ENCODE results near the gene KIAA1549. TPM values are rescaled to one million over a fixed set of nuclear protein-coding genes. Genes with fewer than 3 reads are reported as not detected.
"Not testable (repeated sequence)": the region's sequence is repeated elsewhere in the genome, so short reads cannot be mapped to it uniquely, and the experiment has no call there.

KIAA1549 gene
- total RNA-seq, 1 experiment from 2014 or later, result 18.7 TPM

DNA sequence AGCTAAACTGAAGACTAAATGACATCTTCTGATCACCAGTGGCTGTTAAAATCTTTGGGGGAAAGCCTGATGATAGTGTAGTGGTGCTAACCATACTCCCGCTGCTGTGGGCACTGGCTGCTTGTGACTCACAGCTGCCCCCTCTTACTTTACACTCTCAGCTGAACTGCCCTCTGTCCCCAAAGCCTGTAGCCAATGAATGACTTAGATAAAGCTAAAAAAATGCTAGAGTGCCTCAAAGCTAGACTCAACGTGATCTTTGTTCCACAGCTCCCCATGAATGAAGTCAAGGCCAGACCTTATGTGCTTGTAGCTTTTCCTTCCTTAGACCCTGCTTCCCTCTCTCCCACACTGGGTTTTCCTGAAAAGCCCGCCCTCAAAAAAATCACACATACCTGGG, 48.2 kb upstream of the KIAA1549 start:
- H3K4me3 Mint-ChIP-seq, result no peak overlapping the region
- ChIA-PET POLR2A (interaction anchor here (0.7 kb wide), 1 partner anchor 45 kb away, joined by 4 read pairs; no protein-coding TSS in a partner anchor), CTCF (no interaction called here)
- H3K36me3 Mint-ChIP-seq, result peaks cover 64% of the 10 kb centered on the region
- TF ChIP-seq NFYB (CRISPR knock-in tag; conservative IDR thresholded peaks at IDR 0.05; ENCODE audit: low read depth) (no peak), ESRRA (CRISPR knock-in tag; IDR thresholded peaks at IDR 0.05; ENCODE audit: borderline replicate concordance) (no peak), FOXP1 (CRISPR knock-in tag; IDR thresholded peaks at IDR 0.05; ENCODE audit: borderline replicate concordance) (no peak), FOXJ3 (CRISPR knock-in tag; IDR thresholded peaks at IDR 0.05; ENCODE audit: borderline replicate concordance) (no peak), PRRX2 (CRISPR knock-in tag; IDR thresholded peaks at IDR 0.05) (no peak), ZNF671 (CRISPR knock-in tag; IDR thresholded peaks at IDR 0.05) (no peak), ZNF263 (CRISPR knock-in tag; IDR thresholded peaks at IDR 0.05; ENCODE audit: low read depth) (no peak), JAZF1 (CRISPR knock-in tag; IDR thresholded peaks at IDR 0.05) (no peak), ZBTB21 (CRISPR knock-in tag; IDR thresholded peaks at IDR 0.05; ENCODE audit: borderline replicate concordance) (no peak)
- TF ChIP-seq, protein P1, sequence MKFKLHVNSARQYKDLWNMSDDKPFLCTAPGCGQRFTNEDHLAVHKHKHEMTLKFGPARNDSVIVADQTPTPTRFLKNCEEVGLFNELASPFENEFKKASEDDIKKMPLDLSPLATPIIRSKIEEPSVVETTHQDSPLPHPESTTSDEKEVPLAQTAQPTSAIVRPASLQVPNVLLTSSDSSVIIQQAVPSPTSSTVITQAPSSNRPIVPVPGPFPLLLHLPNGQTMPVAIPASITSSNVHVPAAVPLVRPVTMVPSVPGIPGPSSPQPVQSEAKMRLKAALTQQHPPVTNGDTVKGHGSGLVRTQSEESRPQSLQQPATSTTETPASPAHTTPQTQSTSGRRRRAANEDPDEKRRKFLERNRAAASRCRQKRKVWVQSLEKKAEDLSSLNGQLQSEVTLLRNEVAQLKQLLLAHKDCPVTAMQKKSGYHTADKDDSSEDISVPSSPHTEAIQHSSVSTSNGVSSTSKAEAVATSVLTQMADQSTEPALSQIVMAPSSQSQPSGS (CRISPR knock-in tag; IDR thresholded peaks at IDR 0.05; ENCODE audit: borderline replicate concordance, low read depth), result no peak
- TF ChIP-seq, protein P2, sequence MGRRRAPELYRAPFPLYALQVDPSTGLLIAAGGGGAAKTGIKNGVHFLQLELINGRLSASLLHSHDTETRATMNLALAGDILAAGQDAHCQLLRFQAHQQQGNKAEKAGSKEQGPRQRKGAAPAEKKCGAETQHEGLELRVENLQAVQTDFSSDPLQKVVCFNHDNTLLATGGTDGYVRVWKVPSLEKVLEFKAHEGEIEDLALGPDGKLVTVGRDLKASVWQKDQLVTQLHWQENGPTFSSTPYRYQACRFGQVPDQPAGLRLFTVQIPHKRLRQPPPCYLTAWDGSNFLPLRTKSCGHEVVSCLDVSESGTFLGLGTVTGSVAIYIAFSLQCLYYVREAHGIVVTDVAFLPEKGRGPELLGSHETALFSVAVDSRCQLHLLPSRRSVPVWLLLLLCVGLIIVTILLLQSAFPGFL (CRISPR knock-in tag; IDR thresholded peaks at IDR 0.05; ENCODE audit: borderline replicate concordance), result no peak
- no peak for DNase-seq (ENCODE audit: low spot score)
- H3K27me3 Mint-ChIP-seq (ENCODE audit: low read depth), result no peaks in the 10 kb centered on the region
- no peak for ATAC-seq
- H3K27ac Mint-ChIP-seq, result no peak overlapping the region
- no peaks in the 10 kb centered on the region for H3K4me1 Mint-ChIP-seq
- no peaks in the 10 kb centered on the region for H3K9me3 Mint-ChIP-seq

DNA sequence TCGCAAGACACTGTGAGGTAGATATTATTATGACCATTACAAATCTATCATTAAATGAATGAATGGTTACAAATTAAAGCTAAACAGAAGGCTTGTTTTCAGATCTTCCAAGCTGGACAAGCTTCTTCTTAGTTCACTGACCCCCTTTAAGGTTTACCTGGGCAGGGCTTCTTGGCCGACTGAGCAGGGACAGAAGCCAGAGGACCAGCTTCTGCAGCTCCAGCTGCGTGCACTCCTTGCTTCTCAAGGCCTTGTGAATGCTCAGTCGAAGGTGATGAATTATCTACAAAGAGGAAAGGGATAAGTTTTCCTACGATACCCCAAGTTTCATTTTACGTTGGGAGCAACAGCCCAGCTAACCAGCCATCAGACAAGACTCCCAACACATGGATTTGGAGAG, 45.4 kb upstream of the KIAA1549 start:
- no peaks in the 10 kb centered on the region for H3K4me1 Mint-ChIP-seq
- POLR2A ChIA-PET, result no interaction called here

DNA sequence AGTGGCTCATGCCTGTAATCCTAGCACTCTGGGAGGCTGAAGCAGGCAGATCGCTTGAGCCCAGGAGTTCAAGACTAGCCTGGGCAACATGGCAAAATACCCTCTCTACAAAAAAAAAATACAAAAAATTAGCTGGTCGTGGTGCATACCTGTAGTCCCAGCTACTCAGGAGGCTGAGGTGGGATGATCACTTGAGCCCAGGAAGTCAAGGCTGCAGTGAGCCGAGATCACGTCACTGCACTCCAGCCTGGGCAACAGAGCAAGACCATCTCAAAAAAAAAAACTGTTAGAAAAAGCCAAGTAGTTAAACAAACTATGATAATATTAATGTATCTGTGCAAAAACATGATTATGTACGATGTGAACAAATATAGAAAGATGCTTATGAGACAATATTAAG, 44.7 kb upstream of the KIAA1549 start:
- POLR2A ChIA-PET; ATAC-seq; H3K27ac Mint-ChIP-seq; H3K4me1 Mint-ChIP-seq; H3K27me3 Mint-ChIP-seq (ENCODE audit: low read depth); DNase-seq (ENCODE audit: low spot score); H3K9me3 Mint-ChIP-seq; H3K4me3 Mint-ChIP-seq: not testable (repeated sequence)
- H3K36me3 Mint-ChIP-seq, result peaks cover 55% of the 10 kb centered on the region
- CTCF ChIA-PET, result interaction anchor here (1.1 kb wide), 1 partner anchor 49 kb away, joined by 6 read pairs; no protein-coding TSS in a partner anchor

More for the DNA sequence above, 45.4 kb upstream of the KIAA1549 start:
- DNase-seq (ENCODE audit: low spot score) (no peak), ATAC-seq (no peak)
- no peaks in the 10 kb centered on the region for H3K27me3 Mint-ChIP-seq (ENCODE audit: low read depth)
- CTCF ChIA-PET, result interaction anchor here (1.1 kb wide), 1 partner anchor 48 kb away, joined by 6 read pairs; no protein-coding TSS in a partner anchor
- no peak overlapping the region for H3K27ac Mint-ChIP-seq
- TF ChIP-seq CREB1 (CRISPR knock-in tag; IDR thresholded peaks at IDR 0.05), result no peak
- TF ChIP-seq, protein P3, sequence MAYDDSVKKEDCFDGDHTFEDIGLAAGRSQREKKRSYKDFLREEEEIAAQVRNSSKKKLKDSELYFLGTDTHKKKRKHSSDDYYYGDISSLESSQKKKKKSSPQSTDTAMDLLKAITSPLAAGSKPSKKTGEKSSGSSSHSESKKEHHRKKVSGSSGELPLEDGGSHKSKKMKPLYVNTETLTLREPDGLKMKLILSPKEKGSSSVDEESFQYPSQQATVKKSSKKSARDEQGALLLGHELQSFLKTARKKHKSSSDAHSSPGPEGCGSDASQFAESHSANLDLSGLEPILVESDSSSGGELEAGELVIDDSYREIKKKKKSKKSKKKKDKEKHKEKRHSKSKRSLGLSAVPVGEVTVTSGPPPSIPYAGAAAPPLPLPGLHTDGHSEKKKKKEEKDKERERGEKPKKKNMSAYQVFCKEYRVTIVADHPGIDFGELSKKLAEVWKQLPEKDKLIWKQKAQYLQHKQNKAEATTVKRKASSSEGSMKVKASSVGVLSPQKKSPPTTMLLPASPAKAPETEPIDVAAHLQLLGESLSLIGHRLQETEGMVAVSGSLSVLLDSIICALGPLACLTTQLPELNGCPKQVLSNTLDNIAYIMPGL (CRISPR knock-in tag; IDR thresholded peaks at IDR 0.05), result no peak
- no peak for TF ChIP-seq KAT7 (CRISPR knock-in tag; IDR thresholded peaks at IDR 0.05; ENCODE audit: borderline replicate concordance)
- TF ChIP-seq, protein P4, sequence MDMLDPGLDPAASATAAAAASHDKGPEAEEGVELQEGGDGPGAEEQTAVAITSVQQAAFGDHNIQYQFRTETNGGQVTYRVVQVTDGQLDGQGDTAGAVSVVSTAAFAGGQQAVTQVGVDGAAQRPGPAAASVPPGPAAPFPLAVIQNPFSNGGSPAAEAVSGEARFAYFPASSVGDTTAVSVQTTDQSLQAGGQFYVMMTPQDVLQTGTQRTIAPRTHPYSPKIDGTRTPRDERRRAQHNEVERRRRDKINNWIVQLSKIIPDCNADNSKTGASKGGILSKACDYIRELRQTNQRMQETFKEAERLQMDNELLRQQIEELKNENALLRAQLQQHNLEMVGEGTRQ (CRISPR knock-in tag; IDR thresholded peaks at IDR 0.05), result no peak
- no peak for TF ChIP-seq EMX1 (CRISPR knock-in tag; IDR thresholded peaks at IDR 0.05)
- TF ChIP-seq SMAD4 (CRISPR knock-in tag; IDR thresholded peaks at IDR 0.05), result no peak
- no peak for TF ChIP-seq GABPB1 (CRISPR knock-in tag; IDR thresholded peaks at IDR 0.05)
- TF ChIP-seq, protein P5, sequence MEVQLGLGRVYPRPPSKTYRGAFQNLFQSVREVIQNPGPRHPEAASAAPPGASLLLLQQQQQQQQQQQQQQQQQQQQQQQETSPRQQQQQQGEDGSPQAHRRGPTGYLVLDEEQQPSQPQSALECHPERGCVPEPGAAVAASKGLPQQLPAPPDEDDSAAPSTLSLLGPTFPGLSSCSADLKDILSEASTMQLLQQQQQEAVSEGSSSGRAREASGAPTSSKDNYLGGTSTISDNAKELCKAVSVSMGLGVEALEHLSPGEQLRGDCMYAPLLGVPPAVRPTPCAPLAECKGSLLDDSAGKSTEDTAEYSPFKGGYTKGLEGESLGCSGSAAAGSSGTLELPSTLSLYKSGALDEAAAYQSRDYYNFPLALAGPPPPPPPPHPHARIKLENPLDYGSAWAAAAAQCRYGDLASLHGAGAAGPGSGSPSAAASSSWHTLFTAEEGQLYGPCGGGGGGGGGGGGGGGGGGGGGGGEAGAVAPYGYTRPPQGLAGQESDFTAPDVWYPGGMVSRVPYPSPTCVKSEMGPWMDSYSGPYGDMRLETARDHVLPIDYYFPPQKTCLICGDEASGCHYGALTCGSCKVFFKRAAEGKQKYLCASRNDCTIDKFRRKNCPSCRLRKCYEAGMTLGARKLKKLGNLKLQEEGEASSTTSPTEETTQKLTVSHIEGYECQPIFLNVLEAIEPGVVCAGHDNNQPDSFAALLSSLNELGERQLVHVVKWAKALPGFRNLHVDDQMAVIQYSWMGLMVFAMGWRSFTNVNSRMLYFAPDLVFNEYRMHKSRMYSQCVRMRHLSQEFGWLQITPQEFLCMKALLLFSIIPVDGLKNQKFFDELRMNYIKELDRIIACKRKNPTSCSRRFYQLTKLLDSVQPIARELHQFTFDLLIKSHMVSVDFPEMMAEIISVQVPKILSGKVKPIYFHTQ (CRISPR knock-in tag; IDR thresholded peaks at IDR 0.05), result no peak
- TF ChIP-seq ZNF138 (CRISPR knock-in tag; conservative IDR thresholded peaks at IDR 0.05), result no peak
- TF ChIP-seq, protein P6, sequence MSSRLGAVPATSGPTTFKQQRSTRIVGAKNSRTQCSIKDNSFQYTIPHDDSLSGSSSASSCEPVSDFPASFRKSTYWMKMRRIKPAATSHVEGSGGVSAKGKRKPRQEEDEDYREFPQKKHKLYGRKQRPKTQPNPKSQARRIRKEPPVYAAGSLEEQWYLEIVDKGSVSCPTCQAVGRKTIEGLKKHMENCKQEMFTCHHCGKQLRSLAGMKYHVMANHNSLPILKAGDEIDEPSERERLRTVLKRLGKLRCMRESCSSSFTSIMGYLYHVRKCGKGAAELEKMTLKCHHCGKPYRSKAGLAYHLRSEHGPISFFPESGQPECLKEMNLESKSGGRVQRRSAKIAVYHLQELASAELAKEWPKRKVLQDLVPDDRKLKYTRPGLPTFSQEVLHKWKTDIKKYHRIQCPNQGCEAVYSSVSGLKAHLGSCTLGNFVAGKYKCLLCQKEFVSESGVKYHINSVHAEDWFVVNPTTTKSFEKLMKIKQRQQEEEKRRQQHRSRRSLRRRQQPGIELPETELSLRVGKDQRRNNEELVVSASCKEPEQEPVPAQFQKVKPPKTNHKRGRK (CRISPR knock-in tag; IDR thresholded peaks at IDR 0.05; ENCODE audit: borderline replicate concordance), result no peak
- no peak overlapping the region for H3K4me3 Mint-ChIP-seq
- H3K9me3 Mint-ChIP-seq, result no peaks in the 10 kb centered on the region
- H3K36me3 Mint-ChIP-seq, result peaks cover 58% of the 10 kb centered on the region

All from WTC11 (cell line).